SK-N-SH treated with all-trans-retinoic acid at 6 μM for 48 hours (cell line): ENCODE results near the gene HAPLN2.

Experiments
- ATAC-seq: fragments of 200-7000 bp; cut with Tn5 transposase; 3 replicates; pipeline ENCODE4 v1.9.1; 2020; ENCODE audit warnings: mild to moderate bottlenecking, moderate library complexity
- ARNTL ChIP-seq: fragments of 450-650 bp; formaldehyde crosslinking; IDR thresholded peaks from 2 replicates; pipeline ENCODE4 v1.5.0; 2020; ENCODE audit warnings: low read depth, mild to moderate bottlenecking, moderate library complexity, borderline replicate concordance
- CREB5 ChIP-seq: fragments of 250-450 bp; sonication (Bioruptor Pico); IDR thresholded peaks from 2 replicates; pipeline ENCODE4 v1.5.1; 2020; ENCODE audit warnings: low read depth, mild to moderate bottlenecking, moderate library complexity
- CSDC2 ChIP-seq: fragments of 250-450 bp; sonication (Bioruptor Pico); IDR thresholded peaks from 2 replicates; pipeline ENCODE4 v1.5.0; 2020; ENCODE audit warnings: mild to moderate bottlenecking, moderate library complexity
- CSRNP3 ChIP-seq: fragments of 250-450 bp; sonication (Bioruptor Pico); IDR thresholded peaks from 2 replicates; pipeline ENCODE4 v1.5.1; 2021; ENCODE audit warnings: mild to moderate bottlenecking, moderate library complexity
- ESRRG ChIP-seq: fragments of 250-450 bp; sonication (Bioruptor Pico); IDR thresholded peaks from 2 replicates; pipeline ENCODE4 v1.6.1; 2021; ENCODE audit warnings: mild to moderate bottlenecking
- GLIS3 ChIP-seq: fragments of 250-450 bp; sonication (Bioruptor Pico); IDR thresholded peaks from 2 replicates; pipeline ENCODE4 v1.5.0; 2020; ENCODE audit warnings: mild to moderate bottlenecking, moderate library complexity
- ISL1 ChIP-seq: fragments of 250-450 bp; sonication (Bioruptor Pico); IDR thresholded peaks from 2 replicates; pipeline ENCODE4 v2.1.2; 2022; ENCODE audit warnings: mild to moderate bottlenecking, moderate library complexity
- OSR1 ChIP-seq: fragments of 250-450 bp; sonication (Bioruptor Pico); IDR thresholded peaks from 2 replicates; pipeline ENCODE4 v1.8.0; 2022; ENCODE audit warnings: moderate library complexity, mild to moderate bottlenecking, inconsistent platforms
- RARB ChIP-seq: fragments of 250-450 bp; sonication (Bioruptor Pico); IDR thresholded peaks from 2 replicates; pipeline ENCODE4 v1.8.0; 2021; ENCODE audit warnings: mild to moderate bottlenecking, moderate library complexity
- SNAI2 ChIP-seq: fragments of 250-450 bp; sonication (Bioruptor Pico); IDR thresholded peaks from 2 replicates; pipeline ENCODE4 v1.5.0; 2020; ENCODE audit warnings: mild to moderate bottlenecking, moderate library complexity
- TCF4 ChIP-seq: fragments of 250-450 bp; sonication (Bioruptor Pico); IDR thresholded peaks from 2 replicates; pipeline ENCODE4 v1.8.0; 2021; ENCODE audit warnings: mild to moderate bottlenecking, moderate library complexity, borderline replicate concordance
- TOX ChIP-seq: fragments of 250-450 bp; sonication (Bioruptor Pico); IDR thresholded peaks from 2 replicates; pipeline ENCODE4 v1.8.0; 2021; ENCODE audit warnings: mild to moderate bottlenecking, moderate library complexity, borderline replicate concordance
- TSHZ2 ChIP-seq: fragments of 250-450 bp; sonication (Bioruptor Pico); IDR thresholded peaks from 2 replicates; pipeline ENCODE4 v1.5.0; 2020; ENCODE audit warnings: mild to moderate bottlenecking, moderate library complexity
- ZC3H10 ChIP-seq: fragments of 250-450 bp; sonication (Bioruptor Pico); IDR thresholded peaks from 2 replicates; pipeline ENCODE4 v1.5.1; 2021; ENCODE audit warnings: mild to moderate bottlenecking, moderate library complexity
- ZFP3 ChIP-seq: fragments of 250-450 bp; sonication (Bioruptor Pico); IDR thresholded peaks from 2 replicates; pipeline ENCODE4 v1.5.0; 2020; ENCODE audit warnings: mild to moderate bottlenecking, moderate library complexity
- ZFP30 ChIP-seq: fragments of 450-650 bp; formaldehyde crosslinking; IDR thresholded peaks from 2 replicates; pipeline ENCODE4 v1.5.0; 2022; ENCODE audit warnings: mild to moderate bottlenecking, moderate library complexity
- ZNF565 ChIP-seq: fragments of 450-650 bp; formaldehyde crosslinking; conservative IDR thresholded peaks from 2 replicates; pipeline ENCODE4 v1.5.0; 2020; ENCODE audit warnings: low read depth, mild to moderate bottlenecking, moderate library complexity
- ZNF8 ChIP-seq: fragments of 450-650 bp; formaldehyde crosslinking; IDR thresholded peaks from 2 replicates; pipeline ENCODE4 v1.5.0; 2020; ENCODE audit warnings: mild to moderate bottlenecking, moderate library complexity

HAPLN2 gene

GRCh38 chr1:156671804-156672203, 52.6 kb downstream of the HAPLN2 start:
- ATAC-seq, result no peak
- no peak for TF ChIP-seq GLIS3 (CRISPR knock-in tag)
- TF ChIP-seq OSR1, result no peak
- TF ChIP-seq TSHZ2 (CRISPR knock-in tag), result no peak
- no peak for TF ChIP-seq ZNF8
- TF ChIP-seq SNAI2, result no peak
- TF ChIP-seq CSRNP3, result no peak
- no peak for TF ChIP-seq ZFP3 (CRISPR knock-in tag)
- no peak for TF ChIP-seq ZNF565 (CRISPR knock-in tag)
- TF ChIP-seq ZFP30 (CRISPR knock-in tag), result no peak
- no peak for TF ChIP-seq TOX (CRISPR knock-in tag)
- no peak for TF ChIP-seq CSDC2 (CRISPR knock-in tag)
- no peak for TF ChIP-seq RARB (CRISPR knock-in tag)
- no peak for TF ChIP-seq ISL1 (CRISPR knock-in tag)
- TF ChIP-seq, all 23 proteins: peak for 0

- ATAC-seq, result no peak
- TF ChIP-seq ZC3H10 (CRISPR knock-in tag), result no peak
- no peak for TF ChIP-seq TCF4 (CRISPR knock-in tag)
- TF ChIP-seq ESRRG (CRISPR knock-in tag), result no peak
- TF ChIP-seq ZNF565 (CRISPR knock-in tag), result no peak
- no peak for TF ChIP-seq TOX (CRISPR knock-in tag)
- no peak for TF ChIP-seq RARB (CRISPR knock-in tag)
- TF ChIP-seq CREB5, result no peak
- no peak for TF ChIP-seq ARNTL (CRISPR knock-in tag)
- TF ChIP-seq GLIS3 (CRISPR knock-in tag), result no peak
Measured at GRCh38 chr1:156673387-156674121, 54.3 kb downstream of the HAPLN2 start.
